Right lung (tissue), 5 donors: ENCODE results near the gene JCHAIN. TPM values are rescaled to one million over a fixed set of nuclear protein-coding genes. Genes with fewer than 3 reads are reported as not detected.
A peak's percentile ranks its signal among the peaks of the same experiment; 100 is the strongest.
"Not testable (repeated sequence)": the region's sequence is repeated elsewhere in the genome, so short reads cannot be mapped to it uniquely, and the experiment has no call there.

Experiments
- DNase-seq, 2 donors: peaks; one replicate each; pipeline ENCODE4 v3.0.0-alpha.2; 2013
- polyA plus RNA-seq, 5 donors: library from polyadenylated mRNA; unstranded; fragments of 120-200 nt; gene quantifications; one replicate each; pipeline versions ENCODE4 v1.2.1 to v1.2.3, GENCODE V29; 2013; ENCODE audit warnings: inconsistent platforms in 1 of 5, low replicate concordance in 1 of 5; ENCODE audit not compliant: insufficient read length in 5 of 5, insufficient read depth in 1 of 5

JCHAIN gene
- polyA plus RNA-seq, 5 donors = 1.9 to 4.1 (median 2.2) TPM

GRCh38 chr4:70650741-70651140 lies 15.6 kb downstream of the JCHAIN start:
- DNase-seq = not testable (repeated sequence)

DNA sequence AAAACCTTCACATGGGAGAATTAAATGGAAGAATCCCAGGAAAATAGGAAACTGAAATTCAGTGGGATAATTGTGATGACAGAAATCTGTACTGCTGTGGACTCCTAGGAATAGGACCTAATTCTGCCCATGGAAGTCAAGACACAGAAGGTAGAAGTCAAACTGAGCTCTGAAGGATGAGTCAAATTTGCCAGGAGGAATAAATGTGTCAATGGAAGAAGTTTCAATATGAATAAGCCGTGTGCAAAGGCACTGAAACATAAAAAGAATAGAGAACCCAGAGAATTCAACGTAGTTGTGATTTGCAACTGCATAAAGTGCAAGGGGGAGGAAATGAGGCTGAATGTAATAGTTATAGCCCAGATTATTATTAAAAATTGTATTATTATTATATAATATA lies 26.1 kb downstream of the JCHAIN start:
- DNase-seq = no peak

DNA sequence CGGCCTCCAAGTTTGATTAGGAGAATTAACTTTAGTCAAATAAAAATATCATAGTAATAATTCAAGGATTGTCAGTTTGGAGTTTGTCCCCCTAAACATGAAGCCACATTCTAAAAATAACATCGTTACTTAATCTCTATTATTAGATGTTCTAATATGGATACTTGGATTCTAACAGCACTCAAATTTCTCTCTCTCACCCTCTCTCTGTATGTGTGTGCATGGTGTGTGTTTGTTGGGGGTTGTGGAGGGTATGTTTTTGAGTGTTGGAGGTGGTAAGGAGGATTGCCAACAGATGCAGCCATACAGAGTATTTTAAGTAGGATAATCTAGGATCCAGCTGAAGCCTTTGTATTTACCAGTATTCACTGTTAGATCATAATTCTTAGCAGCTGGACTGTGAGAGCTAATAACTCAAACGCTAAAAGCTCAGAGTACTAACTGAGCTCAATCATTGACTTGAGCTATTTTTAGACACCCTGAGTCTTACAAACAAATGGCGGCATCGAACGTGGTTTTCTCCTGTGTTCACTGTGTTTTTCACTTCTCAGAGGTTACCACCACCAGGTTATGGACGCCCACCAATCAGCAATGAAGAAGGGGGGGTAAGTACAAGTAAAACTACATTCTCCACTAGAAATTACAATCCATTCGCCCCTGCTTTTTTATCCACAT lies 28.9 kb downstream of the JCHAIN start:
- peak; percentile 19 to 23 for DNase-seq

- DNase-seq = no peak
Measured at GRCh38 chr4:70634482-70634881, 31.8 kb downstream of the JCHAIN start.

DNA sequence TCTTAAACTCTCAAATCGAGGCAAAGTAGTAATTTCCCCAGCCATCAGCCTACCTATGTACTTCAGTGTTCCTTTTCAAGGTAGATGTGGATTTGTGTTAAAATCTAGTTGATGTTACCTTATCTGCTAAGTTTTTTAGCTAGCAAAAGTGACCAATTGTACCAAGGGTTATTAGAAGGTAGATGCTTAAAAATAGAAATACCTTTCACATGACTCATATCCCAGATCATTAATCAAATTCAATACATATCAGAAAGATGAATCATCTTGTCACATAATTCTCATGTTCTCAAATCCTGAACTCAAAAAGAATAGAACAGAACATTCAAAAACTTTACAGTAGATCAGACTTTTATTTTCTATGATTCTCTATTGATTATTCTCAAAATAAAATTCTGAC lies 34.3 kb downstream of the JCHAIN start:
- DNase-seq = no peak

DNA sequence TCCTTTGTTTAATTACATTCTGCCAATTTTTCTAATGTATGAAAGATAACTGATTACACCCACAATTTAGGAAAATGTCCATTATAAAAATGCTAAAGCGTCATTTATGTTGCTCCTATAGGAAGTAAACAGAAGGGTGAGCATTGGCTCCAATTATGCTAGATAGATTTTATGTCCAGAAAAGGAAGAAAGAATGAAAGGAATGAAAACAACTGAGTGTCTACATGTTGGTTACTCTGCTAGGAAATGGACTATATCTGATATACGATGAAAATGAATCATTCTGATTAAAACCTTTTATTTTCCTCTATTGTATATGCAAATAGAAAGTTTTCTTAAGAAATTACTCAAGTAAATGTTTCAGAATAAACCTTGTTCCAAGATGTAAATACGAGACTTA lies 36.1 kb downstream of the JCHAIN start:
- no peak for DNase-seq

DNA sequence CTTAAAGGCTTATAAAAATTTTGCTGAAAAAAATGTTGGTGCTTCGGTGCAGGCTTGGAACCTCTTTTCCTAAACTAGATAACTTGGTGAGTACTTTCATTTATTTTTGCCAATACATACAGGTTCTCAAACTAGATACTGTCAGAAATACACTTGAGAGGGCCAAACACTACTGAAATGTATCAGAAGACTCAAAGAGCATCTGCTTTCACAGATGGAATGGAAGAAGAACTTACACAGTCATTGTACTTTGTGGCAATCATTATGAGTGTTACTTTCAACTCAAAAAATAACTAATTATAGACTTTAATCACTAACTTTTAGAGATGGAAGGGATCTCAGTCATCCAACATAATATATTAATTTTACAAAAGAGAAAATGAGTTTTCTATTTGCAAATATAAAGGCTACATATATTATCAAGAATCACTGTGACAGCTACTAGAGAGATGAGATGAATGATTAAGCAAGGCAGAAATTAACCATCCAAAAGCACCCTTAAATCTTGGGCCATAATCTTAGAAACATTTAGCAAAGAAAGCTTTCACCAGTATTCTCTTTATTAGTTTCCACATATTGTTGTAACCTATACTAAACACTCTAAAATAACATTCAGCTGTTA lies 36.7 kb downstream of the JCHAIN start:
- no peak for DNase-seq

DNA sequence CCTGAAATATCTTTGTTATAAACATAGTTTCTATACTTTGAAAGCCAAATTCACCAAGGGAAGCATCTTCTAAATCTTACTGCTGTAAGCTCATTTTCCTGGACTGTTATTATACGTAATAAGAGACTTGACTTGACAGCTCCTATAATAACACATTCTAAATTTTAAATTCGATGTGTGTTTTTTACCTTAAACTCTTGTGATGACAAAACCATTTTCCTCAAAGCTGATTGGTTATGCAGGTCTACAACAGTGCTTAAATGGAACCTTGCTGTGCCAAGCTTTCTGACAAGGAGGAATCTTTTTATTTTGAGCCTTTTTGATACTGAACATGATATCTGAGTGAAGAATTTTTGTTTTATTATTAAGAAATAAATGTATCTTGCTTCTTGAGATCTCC lies 37.9 kb downstream of the JCHAIN start, which contains the start of gene ENAM:
ENAM (plus strand) TSS at position 301 of the 400 bp plus-strand sequence. CDS start 757 bp downstream, outside the sequence.
- no peak for DNase-seq

DNA sequence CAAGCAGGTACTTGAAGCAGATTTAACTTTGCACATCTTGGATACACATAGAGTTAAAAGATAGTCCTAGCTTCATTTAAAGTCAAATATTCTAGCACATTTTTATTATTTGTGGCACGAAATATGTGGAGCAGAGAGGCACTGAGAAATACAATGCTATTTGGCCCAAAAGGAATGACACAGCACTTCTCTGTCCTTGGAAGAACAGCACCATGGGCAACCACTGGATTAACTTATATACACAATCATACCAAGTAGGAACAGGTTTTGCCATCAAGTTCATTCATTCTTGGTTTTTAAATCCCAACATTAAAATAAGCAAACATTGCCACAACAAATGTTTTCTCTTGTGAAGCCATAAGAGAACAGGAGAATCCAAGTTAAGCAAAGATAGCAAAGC lies 38.7 kb downstream of the JCHAIN start:
- no peak for DNase-seq

- DNase-seq = no peak
Measured at GRCh38 chr4:70624226-70624793, 42.0 kb downstream of the JCHAIN start.

GRCh38 chr4:70623323-70623722 lies 43.0 kb downstream of the JCHAIN start:
- no peak for DNase-seq

GRCh38 chr4:70619778-70620177 lies 46.5 kb downstream of the JCHAIN start:
- DNase-seq = no peak

- no peak for DNase-seq
Measured at GRCh38 chr4:70619288-70619687, 47.0 kb downstream of the JCHAIN start.

DNA sequence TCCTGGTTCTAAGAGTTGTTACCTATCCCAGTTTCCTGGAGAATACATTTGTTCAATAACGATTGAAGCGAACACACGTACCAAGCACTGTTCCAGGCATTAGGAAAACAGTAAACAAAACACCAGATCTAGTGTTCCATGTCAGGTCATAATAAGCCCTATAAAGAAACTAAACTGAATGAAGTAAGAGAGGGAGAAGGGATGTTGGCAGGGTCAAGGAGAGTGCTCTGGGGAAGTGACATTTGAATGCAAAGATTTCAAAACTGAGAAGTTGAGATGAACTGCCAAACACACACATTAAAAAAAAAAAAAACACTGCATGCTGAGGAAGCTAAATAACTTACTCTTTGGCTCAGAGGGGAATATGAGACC lies 52.1 kb downstream of the JCHAIN start:
- peak; percentile 57 to 63 for DNase-seq

DNA sequence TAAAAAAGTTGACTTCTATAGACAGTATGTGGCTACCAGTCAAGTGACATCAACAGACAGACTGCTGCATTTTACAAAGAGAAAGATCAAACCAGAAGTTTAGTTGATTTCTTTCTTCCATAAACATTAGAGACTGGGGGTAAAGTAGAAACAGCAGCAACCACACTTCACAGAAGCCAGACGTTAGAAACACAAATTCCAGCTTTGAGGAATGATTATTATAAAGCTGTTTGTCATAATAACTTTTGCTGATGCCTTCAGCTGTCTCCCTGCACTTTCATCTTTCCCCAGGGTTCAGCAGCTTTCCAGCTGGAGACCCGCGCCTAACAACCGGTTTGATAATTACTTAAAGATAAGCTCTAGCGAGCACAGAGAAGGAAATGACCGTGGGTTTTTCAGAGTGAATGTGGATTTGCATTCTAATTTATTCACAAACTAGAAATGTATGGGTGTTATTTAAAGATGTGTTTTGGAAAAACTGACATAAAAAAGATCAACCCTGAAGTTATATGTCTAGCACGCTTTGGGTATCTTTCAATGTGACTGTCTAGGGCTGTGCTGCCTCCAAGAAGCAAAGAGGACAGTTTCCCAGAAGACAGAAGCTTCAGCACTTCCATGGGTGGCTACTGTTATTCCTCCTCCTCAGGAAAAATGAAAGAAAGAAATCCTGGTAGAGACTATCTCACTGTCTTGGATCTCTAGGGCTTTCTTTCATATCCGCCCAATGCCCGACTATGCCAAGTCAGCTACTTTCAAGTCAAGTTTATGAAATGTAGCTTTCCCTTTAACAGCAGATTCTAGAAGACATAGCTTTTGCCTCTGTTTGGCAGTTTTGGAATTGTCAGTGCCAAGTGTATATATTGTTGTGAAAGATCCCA lies 52.8 kb downstream of the JCHAIN start:
- peak; percentile 62 to 72 for DNase-seq

DNA sequence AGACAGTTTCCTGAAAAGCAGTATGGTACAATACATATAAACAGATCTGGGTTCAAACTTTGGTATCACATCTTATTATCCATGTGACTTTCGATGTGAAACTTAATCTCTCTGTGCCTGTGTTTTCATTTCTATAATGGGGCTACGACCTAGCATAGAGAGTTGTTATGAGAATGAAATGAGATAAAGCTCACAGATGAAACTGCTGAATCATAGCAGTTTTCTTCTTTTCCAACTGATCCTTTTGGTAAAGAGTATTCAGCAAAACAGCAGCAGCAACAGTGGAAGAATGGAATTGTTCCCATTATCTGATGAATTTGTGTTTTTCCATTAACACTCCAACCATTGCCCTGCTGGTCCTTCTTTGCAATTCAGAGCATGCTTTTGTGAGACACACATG lies 58.0 kb downstream of the JCHAIN start:
- DNase-seq = no peak

- DNase-seq = no peak
Measured at GRCh38 chr4:70607334-70607853, 58.9 kb downstream of the JCHAIN start.

- no peak for DNase-seq
Measured at GRCh38 chr4:70606459-70606858, 59.8 kb downstream of the JCHAIN start.
